NCI-H69 (cell line): ENCODE results near the gene PRSS53.

ENCODE experiments used
- DNase-seq: peaks from one replicate; lab custom pipeline; 2025; lab: John Stamatoyannopoulos, UW

The PRSS53 gene

DNA sequence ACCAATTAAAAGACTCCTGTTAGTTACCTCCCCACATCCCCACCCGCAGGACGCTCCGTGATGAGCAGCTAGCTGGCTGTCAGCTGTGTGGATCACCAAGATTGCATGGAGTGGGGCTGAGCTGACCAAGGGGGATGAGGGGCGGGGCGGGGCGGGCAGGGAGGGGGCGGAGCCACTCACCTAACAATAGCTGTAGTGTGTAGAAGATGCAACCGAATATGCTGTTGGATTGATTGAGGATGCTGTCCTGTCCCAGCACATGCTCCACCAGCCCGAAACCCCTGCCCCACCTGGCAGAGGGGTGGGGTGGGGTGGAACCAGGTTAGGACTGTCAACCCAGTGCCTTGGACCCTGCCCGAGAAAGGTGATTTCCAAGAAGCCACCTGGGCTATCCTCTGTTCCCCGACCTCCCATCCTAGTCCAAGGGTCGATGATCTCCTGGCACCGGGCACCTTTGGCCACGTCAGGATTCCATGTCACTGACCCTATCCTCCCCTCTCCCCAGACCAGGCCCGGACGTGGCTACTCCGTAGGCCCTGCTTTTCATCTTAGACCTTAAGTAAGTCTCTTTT, 4.5 kb upstream of the PRSS53 start:
- peak; percentile 61 for DNase-seq

DNA sequence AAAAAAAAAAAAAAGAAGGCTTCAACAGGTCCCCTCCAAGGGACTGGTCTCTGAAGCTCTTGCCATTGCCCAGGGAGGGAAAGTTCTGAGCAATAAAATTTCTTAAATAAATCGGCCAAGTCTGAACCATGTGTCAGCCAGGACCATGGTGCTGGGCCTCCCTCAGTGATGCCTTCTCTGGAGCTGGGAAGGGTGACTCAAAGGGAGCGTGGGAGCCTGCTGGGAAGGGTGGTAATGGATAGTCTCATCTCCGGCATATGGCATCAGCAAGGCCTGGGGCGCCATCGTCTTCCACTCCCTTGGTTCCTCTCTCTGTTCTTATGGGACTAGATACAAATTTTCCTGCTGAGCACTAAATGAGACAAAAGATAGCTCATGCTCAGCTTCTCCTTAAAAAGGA, 3.6 kb upstream of the PRSS53 start:
- no peak for DNase-seq

DNA sequence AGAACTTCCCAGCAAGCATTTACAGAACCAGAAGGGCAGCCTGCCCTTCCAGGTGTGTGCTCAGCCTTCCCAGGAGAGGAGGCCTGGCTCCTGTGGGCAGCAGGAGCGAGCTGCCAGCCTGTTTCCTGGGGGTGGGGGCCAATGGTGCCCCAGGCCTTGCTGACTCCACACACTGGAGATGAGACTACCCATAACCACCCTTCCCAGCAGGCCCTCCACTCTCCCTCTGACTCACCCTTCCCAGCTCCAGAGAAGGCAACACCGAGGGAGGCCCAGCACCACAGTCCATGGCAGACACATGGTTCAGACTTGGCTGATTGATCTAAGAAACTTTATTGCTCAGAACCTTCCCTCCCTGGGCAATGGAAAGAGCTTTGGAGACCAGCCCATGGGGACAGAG, 1.8 kb upstream of the PRSS53 start:
- DNase-seq, result no peak

DNA sequence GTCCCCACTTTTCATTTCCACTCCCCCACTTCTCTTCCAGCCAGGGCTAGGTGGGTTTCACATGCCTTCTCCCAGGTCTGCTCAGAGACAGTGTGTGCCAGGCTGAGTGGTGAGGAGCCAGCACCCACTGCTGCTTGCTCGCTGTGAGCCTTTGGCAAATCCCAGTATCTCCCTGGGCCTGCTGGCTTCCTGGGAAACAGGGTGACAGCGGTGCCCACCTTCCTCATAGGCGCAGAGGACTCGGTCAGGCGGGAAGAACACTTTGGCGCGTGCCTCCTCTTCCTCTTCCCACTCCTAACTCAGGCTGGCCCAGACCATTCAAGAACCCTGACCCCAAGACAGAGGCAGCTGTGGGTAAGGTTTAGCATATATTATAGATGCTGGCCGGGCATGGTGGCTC, 456 bp upstream of the PRSS53 start:
- no peak for DNase-seq

DNA sequence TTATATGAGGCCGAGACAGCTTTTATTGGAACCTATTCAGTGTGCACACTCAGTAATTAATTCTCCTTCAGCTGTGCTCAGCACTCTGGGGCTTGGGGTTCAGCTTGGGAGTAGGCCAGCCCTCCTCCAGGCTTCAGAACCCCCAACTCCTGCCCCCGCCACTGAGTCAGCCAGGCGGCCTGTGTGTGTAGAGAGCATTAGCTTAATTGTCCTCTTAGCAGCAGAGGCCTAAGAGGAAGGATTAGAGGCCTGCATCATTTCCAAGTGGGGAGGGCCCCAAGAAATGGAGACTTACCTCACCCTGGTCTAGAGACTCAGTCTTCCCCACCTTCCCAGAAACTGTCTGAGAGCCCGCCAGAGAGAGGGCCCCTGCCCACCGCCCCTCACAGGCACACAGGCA, 772 bp downstream of the PRSS53 start:
- DNase-seq, result no peak

DNA sequence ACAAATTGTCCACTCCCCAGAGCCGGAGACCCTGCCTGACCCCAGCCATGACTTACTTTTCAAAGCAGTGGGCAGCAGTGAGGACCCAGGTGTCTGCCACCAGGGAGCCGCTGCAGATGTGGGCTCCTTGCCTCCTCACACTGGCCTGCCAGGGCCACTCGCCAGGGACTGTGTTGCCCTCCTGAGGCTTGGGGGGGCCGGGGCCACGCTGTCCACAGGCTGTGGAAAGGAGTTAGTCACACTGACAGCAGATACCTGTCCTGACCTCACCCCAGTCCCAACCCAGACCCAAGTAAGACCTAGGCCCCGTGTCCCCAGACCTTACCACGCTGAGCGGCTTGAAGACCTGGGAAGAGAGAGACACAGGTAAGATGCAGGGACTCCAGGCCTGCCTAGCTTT, 1.3 kb downstream of the PRSS53 start:
- DNase-seq, result no peak

DNA sequence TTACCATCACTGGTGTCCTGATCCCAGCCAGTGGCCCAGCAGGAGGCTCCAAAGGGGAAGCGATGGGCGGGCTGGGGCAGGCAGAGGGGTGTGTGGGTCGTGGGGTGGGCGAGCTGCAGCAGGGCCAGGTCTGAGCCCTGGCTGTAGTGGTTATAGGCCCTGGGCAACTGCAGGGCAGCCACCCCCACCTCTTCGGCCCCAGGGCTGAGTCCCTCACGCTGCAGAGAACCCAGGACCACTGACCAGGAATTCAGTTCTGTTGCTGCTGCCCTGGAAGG, 2.2 kb downstream of the PRSS53 start:
- no peak for DNase-seq

DNA sequence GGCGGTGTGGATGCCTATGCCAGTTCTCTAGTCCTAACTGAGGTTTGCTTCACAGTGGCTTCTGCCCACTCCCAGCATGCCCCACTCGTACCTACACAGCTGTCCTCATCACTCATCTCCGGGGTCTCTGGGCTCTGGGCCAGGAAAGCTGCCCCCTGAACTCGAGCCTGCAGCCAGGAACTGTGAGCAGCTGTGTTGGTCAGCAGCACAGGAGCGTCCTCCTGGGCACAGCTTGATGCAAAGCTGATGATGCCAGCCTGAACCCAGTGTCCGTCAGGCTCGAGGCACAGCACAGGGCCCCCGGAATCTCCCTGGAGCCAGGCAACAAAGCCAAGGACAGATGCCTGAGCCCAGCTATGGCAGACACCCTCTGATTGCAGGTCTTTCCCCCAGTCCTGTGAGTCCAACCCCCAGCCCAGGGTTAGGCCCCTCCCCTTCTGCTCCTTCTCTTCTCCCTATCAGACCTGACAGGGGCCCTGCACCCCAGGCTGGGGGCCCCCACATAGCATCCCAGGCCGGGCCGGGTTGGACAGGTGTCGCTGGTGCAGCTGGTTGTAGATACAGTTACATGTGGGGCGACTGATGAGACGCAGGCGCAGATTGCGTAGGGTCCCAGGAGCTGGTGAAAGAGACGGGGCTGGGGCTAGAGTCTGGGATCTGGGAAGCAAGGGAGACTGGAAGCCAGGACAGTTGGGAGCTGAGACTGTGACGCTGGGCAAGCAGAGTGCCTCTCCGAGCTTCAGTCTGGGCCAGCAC, 2.7 kb downstream of the PRSS53 start:
- no peak for DNase-seq

DNA sequence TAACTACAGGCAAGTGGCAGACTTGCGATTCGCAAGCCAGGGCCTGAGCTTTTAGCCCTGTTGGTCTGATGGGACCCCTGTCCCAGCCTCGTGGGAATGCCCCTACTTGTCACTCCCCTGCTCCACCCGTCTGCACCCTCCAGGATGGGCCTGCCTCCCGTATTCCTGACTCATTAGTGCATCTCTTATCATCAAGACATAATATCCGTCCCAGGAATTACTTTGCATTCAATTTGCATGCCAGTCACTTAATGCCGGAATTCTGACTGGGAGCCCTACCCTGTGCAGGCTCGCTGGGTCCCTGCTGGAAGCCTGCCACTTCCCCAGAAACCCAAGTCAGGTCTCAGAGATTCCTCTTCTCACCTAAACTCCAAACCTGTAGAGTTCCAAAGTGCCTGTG, 3.3 kb downstream of the PRSS53 start:
- DNase-seq, result no peak

DNA sequence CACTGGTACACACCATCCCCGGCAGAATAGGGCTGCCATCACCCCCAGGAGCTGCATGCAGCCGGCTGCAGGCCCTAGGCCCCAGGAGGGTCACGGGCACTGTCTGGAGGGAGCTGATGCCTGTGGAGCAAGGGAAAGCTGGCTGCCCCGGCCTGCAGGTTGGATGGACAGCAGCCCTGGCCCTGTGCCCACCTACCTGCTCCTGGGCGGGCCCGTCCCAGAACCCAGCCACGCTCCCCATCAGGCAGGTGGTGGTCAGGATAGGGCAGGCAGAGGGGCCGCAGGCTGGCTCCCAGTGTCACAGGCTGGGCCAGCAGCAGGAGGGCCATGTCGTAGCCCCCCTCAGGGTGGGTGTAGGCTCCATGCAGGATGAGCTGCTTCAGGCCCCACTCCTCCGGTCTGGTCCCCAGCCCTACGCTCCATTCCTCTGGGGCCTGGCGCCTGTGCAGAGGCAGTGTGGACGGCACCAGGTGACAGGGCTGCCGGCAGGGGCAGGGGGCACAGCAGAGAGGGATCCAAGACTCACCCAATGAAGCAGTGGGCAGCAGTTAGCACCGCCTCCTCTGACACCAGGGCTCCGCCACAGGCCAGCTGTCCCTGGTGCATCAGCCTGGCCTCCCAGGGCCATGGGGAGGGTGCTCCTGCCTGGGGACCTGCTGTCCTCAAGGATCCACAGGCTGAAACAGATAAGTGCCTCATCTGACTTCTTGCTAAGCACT, 4.0 kb downstream of the PRSS53 start:
- DNase-seq, result no peak

DNA sequence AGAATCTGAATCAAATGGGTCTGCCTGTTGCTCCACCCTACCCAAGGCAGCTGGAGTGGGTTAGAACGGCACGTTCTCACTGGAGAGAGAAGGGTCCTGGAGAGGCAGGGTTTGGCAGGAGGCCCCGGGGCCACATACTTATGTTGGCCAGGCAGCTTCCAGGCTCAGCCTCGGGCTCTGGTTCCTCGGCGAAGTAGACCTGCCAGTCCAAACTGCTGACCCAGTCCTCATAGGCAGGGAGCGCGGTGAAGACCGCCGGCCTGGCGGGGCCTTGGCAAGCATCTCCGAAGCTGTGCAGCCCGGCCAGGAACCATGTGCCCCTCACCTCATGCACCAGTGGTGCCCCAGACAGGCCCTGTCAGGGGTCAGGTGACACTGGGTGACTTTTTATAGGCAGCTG, 4.8 kb downstream of the PRSS53 start:
- no peak for DNase-seq

DNA sequence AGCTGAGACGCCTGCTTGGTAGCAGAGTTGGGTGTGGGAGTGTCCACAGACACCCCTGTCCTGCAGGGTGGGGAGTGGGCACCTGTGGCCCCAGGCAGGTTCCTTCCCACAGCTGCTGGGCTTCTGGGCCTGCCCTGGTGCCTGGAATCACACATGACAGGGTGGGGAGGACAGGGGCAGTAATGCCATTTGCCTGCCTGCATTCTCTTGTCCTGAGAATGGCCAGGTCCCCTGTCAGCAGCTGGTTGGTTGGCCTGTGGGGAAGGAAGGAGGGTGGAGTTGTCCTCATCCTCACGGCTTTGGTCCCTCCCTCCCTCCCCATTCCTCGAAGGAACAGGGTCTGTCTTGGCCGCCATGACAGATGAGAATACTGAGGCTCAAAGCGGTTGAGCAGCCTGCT, 5.2 kb downstream of the PRSS53 start:
- DNase-seq, result no peak

DNA sequence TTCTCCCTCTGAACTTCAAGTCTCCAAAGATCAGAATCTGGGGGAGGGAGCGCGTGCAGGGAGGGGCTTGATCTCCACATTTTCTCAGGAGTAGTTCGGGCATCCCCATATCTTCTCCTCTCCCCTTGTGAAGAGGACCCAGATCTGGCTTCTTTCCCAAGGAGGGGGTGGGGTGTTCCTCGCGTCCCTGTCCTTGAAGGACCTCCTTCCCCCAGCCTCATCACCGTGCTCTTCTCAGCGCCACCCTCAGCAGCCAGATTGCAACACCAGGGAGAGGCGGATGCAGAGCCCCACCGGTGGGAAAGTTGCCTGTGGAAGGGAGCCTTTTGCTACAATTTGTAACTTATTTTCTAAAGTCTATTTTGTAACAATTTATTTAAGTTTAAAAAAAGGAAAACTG, 5.7 kb downstream of the PRSS53 start:
- DNase-seq, result no peak

DNA sequence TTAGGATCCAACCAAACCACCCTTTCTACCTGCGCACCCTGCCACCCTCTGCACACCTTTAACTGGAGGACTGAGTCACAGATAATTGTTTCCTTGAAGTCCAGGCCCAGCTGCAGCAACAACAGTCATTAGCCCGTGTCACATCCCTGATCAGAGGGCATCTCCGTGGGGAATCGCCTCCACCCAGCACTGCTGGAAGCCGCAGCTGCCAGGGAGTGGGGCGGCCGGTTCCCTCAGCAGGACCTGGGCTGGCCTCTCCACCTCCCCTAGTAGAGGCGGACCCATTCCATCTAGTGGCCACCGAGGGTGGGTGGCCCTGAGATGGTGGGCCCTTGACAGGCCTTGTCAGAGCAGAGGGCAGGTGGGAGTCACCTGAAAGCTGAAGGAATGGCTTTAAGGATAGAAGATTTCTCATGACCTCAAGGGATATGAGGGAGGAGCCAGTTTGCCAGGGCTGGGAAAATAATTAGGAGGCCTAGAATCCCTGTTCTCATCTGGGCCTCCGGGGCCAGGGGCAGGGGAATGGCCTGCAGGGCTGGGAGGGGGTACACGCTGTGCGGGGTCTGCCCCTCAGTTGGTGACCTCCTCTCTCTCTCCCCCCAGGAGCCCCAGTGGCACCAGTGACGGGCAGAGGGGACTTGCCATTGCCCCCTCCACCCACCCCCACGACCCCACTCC, 6.2 kb downstream of the PRSS53 start:
- DNase-seq, result peak; percentile 50

DNA sequence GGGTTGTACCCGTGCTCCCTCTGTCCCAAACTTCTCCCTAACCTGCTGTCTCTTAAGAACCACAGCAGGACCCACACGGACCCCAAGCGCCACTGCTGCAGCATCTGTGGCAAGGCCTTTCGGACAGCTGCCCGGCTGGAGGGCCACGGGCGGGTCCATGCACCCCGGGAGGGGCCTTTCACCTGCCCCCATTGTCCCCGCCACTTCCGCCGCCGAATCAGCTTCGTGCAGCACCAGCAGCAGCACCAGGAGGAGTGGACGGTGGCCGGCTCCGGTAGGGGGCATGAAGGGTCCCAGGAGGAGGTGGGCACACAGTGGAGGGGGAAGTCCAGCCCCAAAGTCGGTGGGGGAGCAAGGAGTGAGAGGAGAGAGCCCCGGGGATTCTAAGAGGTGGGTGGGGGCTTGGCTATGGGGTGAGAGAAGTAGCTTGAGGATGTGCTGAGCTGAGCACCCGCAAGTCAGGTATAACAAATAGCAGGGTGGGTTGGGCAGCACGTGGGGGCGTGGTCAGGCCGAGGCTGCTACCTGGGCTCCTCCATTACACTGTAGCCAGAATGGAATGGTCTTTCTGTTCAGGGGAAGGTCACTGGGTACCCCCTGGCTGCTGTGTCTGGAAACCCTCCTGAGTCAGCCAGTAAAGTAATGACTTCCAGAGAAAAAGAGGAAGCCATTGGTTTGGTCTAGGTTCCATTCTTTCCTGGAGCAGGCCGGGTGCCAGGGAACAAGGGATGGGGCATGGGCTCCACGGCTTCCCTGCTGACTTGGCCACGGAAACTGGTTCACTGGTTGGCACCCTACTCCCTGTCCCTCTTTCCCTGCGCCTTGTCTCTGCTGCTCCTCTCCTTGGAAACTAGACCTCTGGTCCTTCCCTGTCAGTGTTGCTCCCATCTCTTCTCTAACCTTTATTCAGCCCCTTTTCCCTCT, 7.1 kb downstream of the PRSS53 start:
- no peak for DNase-seq

DNA sequence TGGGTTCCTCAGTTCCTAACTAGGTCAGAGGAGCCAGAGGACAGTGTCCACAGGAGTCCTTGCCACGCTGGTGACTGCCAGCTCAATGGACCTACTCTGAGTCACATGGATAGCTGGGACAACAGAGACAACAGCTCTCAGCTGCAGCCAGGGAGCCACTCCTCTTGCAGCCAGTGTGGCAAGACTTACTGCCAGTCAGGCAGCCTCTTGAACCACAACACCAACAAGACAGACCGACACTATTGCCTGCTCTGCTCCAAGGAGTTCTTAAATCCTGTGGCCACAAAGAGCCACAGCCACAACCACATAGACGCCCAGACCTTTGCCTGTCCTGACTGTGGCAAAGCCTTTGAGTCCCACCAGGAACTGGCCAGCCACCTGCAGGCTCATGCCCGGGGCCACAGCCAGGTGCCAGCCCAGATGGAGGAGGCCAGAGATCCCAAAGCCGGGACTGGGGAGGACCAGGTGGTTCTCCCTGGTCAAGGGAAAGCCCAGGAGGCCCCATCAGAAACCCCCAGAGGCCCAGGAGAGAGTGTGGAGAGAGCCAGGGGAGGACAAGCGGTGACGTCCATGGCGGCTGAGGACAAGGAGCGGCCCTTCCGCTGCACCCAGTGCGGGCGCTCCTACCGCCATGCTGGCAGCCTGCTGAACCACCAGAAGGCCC, 7.9 kb downstream of the PRSS53 start:
- DNase-seq, result no peak

DNA sequence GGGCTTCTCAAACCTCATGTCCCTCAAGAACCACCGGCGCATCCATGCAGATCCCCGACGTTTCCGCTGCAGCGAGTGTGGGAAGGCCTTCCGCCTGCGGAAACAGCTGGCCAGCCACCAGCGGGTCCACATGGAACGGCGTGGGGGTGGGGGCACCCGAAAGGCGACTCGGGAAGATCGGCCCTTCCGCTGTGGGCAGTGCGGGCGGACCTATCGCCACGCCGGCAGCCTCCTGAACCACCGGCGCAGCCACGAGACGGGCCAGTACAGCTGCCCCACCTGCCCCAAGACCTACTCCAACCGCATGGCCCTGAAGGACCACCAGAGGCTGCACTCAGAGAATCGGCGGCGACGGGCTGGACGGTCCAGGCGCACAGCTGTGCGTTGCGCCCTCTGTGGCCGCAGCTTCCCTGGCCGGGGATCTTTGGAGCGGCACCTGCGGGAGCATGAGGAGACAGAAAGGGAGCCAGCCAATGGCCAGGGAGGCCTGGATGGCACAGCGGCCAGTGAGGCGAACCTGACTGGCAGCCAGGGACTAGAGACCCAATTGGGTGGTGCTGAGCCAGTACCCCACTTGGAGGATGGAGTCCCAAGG, 8.6 kb downstream of the PRSS53 start:
- DNase-seq, result no peak

DNA sequence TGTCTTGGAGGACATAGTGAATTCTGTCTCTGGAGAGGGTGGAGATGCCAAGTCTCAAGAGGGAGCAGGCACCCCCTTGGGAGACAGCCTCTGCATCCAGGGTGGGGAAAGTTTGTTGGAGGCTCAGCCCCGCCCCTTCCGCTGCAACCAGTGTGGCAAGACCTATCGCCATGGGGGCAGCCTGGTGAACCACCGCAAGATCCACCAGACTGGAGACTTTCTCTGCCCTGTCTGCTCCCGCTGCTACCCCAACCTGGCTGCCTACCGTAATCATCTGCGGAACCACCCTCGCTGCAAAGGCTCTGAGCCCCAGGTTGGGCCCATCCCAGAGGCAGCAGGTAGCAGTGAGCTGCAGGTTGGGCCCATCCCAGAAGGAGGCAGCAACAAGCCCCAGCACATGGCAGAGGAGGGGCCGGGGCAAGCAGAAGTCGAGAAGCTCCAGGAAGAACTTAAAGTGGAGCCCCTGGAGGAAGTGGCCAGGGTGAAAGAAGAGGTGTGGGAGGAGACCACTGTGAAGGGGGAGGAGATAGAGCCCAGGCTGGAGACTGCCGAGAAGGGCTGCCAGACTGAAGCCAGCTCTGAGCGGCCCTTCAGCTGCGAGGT, 9.3 kb downstream of the PRSS53 start:
- no peak for DNase-seq

DNA sequence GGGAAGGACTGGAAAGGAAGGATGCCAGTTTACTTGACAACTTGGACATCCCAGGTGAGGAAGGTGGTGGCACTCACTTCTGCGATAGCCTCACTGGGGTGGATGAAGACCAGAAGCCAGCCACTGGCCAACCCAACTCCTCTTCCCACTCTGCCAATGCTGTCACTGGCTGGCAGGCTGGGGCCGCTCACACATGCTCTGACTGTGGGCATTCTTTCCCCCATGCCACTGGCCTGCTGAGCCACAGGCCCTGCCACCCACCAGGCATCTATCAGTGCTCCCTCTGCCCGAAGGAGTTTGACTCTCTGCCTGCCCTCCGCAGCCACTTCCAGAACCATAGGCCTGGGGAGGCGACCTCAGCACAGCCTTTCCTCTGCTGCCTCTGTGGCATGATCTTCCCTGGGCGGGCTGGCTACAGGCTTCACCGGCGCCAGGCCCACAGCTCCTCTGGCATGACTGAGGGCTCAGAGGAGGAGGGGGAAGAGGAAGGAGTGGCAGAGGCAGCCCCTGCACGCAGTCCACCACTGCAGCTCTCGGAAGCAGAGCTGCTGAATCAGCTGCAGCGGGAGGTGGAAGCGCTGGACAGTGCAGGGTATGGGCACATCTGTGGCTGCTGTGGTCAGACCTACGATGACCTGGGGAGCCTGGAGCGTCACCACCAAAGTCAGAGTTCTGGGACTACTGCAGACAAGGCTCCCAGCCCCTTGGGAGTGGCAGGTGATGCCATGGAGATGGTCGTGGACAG, 10.0 kb downstream of the PRSS53 start:
- no peak for DNase-seq
